NCI-H1417 treated with DMSO at 0.1 percent for 48 hours (cell line): ENCODE results near the gene PALB2.

ENCODE experiments used
- DNase-seq: peaks from one replicate; lab custom pipeline; 2025; lab: John Stamatoyannopoulos, UW

The PALB2 gene

DNA sequence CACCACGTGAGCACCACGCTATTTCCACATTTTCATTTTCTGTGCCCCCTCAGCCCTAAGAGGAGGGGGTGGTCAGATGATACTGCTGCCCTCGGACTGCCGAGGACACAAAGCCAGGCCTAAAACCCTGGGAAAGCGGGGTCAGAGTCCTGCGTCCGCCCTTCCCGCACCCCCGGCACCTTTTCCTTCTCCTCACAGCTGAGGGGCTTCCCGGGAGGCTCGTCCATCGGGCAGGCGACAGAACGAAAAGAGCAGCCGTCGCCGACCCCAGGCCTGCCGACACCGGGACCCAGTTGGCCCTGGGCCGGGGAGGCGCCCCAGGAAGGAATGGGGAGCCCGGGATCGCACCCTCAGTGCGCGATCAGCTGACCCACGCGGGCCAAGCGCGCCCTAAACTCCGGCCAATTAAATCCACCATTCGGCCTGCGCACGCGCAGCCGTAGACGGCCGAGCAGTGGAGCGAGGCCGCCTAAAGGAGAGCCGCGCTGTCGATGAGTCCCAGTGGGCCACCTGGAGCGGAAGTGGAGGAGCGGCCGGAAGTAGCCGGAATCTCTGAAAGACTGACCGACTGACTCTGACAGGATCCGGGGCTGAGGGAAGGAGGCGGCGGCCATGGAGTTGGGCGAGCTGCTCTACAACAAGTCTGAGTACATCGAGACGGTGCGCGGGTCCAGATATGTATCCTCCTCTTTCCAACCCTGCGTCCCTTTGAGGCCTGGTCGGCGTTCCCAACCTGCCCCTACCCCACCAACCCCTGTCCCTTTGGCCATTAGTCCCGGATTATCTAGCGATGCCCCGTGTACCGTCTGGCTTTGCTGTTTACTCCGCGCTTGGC, at the start of gene PALB2, which contains the start of gene DCTN5:
TSS of gene PALB2 (minus strand) at position 380 of the 835 bp plus-strand sequence. CDS start at position 227, 153 bp downstream.
TSS of gene DCTN5 (plus strand) at position 536 of the 835 bp plus-strand sequence. CDS start at position 613, 77 bp downstream.
- DNase-seq, result peak; percentile 51

- DNase-seq, result no peak
These were observed 48.5 kb upstream of the PALB2 start for GRCh38 chr16:23689442-23690187.

GRCh38 chr16:23687034-23687808, 46.1 kb upstream of the PALB2 start:
- no peak for DNase-seq

DNA sequence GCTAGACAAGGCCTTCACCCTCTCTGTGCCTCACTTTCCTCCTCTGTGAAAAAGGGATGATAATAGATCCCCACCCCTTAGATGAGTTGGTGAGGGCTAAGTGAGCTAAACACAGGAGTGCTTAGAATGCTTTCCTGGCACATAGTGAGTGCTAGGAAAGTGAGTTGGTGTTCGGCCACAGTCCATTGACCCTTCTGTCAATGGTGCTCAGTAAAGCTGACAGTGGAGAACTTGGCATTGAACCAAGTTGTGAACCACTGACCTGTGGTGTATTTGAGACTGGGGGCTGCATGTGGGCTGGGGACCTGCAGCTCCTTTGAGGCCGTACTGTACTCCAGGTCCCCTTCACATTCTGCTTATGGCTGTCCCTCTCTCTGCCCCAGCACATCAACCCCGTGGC, 42.4 kb upstream of the PALB2 start:
- DNase-seq, result no peak

DNA sequence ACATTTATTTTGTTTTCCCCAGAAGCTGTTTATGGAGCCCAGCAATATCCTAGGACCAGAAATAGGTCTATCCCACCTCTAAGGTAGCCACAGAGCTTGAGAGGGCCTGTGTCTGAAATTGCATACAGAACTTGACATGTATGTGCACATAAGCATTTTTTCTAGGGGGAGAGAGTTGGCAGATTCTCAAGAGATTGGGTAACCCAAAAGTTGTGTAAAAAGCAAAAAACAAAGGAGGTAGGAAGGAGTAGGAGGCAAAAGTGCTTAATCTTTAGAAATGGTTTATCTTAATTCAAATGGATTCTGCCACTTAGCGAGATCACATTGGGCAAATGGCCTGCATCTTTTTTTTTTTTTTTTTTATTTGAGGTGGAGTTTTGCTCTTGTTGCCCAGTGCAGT, 41.1 kb upstream of the PALB2 start:
- DNase-seq, result no peak

DNA sequence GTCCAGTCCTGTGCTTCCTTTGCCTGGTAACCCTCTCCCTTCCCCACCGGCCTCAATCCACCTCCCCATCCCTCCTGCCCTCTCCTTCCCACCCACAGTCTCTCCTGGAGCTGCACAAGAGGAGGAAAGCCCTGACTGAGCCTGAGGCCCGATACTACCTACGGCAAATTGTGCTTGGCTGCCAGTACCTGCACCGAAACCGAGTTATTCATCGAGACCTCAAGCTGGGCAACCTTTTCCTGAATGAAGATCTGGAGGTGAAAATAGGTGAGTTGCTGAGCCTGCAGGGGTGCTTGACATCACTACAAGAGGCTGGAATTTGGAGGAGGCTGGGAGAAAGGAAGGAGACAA, 38.9 kb upstream of the PALB2 start:
- no peak for DNase-seq

DNA sequence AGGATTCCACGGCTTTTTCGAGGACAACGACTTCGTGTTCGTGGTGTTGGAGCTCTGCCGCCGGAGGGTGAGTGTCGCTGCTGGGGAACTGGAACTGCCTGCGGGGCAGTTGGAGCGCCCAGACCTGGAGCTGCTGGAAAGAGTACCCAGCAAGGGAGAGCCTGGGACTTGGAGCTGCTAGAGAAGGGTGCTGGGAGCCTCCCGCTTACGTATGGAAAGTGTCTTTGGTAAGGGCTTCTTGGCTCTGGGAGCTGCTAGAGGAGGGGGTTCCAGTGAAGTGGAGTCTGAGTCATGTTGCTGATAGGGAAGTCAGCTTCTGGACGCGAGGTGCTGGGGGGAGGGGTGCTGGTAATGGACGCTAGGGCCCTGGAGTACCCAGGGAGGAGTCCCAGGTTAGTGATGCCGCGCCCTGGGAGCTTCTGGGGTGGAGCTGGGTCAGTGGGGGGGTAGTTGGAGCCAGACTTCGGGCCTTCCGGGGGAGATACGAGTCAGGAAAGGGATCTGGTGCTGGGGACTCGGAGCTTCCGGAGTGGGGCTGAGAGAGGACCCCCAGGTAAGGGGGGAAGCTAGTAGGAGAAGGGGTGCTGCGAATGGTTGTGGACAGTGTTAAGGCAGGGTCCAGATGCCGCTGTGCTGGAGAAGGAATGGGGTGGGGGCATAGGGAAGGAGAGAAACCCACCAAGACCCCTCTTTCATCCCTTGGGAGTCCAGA, 38.3 kb upstream of the PALB2 start:
- no peak for DNase-seq

DNA sequence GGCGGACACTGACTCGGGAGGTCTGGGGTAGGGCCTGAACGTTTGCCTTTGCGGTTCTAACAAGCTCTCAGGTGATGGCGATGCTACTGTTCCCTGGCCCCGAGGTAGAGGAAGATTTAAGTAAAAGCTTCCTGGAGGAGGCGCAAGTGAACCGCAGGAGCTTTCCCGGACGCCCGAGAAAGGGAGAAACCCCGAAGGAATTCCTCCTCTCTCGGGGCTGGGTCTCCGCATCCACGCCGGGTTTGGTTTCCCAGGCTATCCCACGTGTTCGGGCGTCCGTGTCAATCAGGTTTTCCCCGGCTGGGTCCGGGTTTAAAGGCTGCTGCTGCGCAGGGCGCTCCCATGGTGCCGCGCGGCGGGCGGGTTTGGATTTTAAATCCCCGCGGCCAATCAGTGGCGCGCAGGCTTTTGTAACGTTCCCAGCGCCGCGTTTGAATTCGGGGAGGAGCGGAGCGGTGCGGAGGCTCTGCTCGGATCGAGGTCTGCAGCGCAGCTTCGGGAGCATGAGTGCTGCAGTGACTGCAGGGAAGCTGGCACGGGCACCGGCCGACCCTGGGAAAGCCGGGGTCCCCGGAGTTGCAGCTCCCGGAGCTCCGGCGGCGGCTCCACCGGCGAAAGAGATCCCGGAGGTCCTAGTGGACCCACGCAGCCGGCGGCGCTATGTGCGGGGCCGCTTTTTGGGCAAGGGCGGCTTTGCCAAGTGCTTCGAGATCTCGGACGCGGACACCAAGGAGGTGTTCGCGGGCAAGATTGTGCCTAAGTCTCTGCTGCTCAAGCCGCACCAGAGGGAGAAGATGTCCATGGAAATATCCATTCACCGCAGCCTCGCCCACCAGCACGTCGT, 37.5 kb upstream of the PALB2 start, which contains the start of gene PLK1:
TSS of gene PLK1 (plus strand) at position 460 of the 844 bp plus-strand sequence. CDS start at position 504, 44 bp downstream.
- DNase-seq, result peak; percentile 38

DNA sequence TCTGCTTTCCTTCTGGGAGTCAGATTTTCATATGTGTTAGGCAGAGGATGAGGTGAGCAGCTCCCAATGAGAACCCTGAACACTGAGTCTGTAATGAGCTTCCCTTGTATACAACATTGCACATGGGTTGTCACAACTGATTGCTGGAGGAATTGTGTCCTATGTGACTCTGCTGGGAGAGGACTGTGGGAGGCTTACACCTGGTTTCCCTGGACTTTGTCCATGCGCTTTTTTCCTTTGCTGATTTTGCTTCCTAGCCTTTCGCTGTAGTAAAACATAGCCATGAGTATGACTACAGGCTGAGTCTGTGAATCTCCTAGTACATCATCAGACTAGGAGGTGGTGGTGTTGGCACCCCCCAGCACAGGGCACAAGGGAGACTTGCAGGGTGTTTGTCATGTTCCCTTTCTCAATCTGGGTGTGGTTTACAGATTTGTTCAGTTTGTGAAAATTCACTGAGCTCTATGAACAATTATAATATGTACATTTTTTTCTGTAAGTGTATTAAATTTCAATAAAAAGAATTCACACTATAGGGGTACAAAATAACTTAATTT, 35.9 kb upstream of the PALB2 start:
- DNase-seq, result no peak

- DNase-seq, result no peak
These were observed 33.0 kb upstream of the PALB2 start for GRCh38 chr16:23673971-23674614.

- no peak for DNase-seq
These were observed 29.1 kb upstream of the PALB2 start for GRCh38 chr16:23670137-23670776.

DNA sequence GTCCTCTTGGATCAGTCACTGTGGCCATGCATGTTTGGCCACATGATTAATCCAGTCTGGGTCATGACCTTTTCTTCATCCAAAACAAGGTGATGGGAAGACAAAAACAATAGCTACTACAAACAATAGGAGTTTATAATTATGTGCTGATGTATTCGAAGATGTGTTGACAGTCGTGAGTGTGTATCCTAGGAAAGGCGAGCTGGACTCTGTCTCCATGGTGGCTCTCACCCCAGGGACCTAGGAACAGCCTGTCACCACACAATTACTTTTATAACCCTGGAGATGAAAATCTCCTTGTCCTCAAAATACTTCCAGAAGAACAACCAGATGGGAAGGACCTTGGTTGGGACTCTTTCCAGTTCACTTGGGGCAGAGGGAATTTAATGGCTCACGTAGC, 27.8 kb upstream of the PALB2 start:
- no peak for DNase-seq

GRCh38 chr16:23668225-23668624, 27.1 kb upstream of the PALB2 start:
- DNase-seq, result no peak

DNA sequence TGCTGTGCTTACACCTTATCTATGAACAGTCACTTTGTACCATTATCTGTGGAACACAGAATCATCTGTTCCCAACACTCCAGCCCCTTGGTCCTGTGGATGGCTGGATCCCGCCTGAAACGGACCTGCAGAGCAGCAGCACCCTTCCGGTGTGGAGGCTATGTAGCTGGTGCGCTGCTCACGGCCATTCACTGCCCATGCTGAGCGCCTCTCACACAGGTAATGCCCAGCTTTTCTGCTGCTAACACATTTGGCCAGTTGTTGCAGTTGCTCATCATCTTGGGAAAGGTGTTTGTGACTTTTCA, 26.2 kb upstream of the PALB2 start:
- DNase-seq, result no peak

DNA sequence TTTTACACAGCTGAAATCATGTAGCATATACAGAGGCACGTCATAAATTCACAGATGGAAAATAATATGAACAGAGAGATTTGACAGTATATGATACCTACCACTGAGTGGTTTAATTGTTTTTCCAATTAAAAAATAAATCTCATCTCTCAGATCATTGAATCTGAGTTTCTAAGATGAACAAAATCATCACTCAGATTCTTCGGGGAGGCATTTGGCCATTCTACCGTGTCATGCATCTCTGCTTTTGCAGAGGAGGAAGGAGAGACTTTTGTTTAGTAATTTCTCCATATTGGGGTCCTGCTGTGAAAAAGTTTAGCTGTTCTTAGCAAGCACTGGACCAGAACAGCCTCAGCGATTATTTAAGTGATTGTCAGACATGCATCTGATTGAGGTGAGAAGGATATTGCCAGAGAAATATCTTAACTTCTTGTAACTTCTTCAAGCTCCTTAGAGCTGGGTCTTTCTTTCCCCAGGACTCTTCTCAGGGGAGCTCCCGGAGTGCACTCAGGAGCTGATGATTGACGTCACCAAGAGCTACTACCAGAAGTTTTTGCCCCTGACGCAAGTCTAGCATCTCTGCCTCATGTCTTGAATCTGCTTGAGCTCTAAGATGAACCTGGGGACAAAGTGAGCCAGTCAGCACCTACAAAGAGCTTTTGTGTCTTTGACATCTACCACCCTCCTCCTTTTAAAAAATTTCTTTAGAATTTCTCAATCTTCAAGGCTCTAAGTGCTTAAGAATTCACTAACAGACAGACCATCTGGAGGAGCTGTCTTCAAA, 25.7 kb upstream of the PALB2 start:
- DNase-seq, result no peak

- no peak for DNase-seq
These were observed 22.8 kb upstream of the PALB2 start for GRCh38 chr16:23663918-23664317.

GRCh38 chr16:23651943-23652468, 10.9 kb upstream of the PALB2 start:
- DNase-seq, result no peak

- no peak for DNase-seq
These were observed 9.7 kb upstream of the PALB2 start for GRCh38 chr16:23650674-23651416.
